HG03342 (cell line): ENCODE measurements around the gene SNU13.
"Not testable (repeated sequence)": the region's sequence is repeated elsewhere in the genome, so short reads cannot be mapped to it uniquely, and the experiment has no call there.

Source experiments
- ATAC-seq: cut with Tn5 transposase; IDR thresholded peaks from one replicate; pipeline ENCODE4 v1.9.1; 2021; ENCODE audit warnings: mild to moderate bottlenecking, moderate library complexity; ENCODE audit not compliant: unreplicated experiment

The SNU13 gene

GRCh38 chr22:41688365-41689211 is at the start of gene SNU13:
Gene SNU13, minus strand, starts transcription at chr22:41688867. Its CDS starts 71 bp downstream, at chr22:41688796.
- peak; percentile 92 for ATAC-seq

DNA sequence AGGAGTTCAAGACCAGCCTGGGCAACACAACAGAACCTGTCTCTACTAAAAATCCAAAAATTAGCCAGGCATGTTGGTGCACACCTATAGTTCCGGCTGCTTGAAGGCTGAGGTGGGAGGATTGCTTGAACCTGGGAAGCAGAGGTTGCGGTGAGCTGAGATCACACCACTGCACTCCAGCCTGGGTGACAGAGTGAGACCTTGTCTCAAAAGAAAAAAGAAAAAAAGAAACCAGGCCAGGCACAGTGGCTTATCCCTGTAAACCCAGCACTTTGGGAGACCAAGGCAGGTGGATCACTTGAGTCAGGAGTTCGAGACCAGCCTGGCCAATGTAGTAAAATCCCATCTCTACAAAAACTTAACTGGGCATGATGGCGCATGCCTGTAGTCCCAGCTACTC is 44.6 kb upstream of the SNU13 start:
- ATAC-seq = not testable (repeated sequence)

- ATAC-seq = no peak
Measured at GRCh38 chr22:41732096-41732772, 43.6 kb upstream of the SNU13 start.

GRCh38 chr22:41731609-41732008 is 42.9 kb upstream of the SNU13 start:
- no peak for ATAC-seq

DNA sequence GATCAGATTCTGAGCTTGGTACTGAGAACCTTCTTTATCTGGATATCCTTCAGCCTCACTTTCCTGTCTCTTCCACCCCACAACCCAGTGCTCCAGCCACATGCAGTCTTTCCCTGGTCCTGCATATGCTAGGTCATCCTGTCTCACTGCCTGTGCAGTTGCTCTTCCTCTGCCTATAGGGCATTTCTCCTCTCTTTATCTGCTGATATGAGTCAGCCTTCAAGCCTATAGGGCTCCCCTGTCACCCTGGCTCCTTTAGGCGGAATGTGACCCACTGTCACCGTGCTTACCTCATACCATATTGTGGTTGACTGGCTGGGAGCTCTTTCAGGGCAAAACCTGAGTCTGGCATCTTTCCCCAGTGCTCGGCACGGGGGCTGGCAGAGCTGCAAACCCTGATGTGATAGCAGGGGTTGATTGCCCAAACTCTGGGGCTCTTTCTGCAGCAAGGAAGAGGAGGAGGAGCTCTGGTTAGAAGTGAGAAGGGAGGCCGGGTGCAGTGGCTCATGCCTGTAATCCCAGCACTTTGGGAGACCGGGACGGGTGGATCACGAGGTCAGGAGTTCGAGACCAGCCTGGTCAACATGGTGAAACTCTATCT is 36.9 kb upstream of the SNU13 start:
- ATAC-seq = no peak

DNA sequence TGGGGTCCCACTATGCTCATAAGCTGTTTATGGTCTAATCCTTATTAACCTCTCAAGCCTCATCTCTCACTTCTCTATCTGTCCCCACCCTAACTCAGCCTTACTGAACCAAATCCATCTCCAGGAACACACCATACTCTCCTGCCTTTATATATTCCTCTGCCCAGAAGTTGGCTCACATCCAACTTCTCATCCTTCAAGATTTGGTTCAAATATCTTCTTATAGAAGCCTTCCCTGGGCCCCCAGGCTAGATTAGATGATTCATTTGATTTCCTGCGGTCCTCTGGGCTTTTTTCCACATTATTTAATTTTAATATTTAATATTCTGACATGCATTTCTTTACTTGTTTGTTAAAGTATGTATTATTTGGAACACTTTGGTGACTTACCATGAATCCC is 33.8 kb upstream of the SNU13 start:
- ATAC-seq = no peak

DNA sequence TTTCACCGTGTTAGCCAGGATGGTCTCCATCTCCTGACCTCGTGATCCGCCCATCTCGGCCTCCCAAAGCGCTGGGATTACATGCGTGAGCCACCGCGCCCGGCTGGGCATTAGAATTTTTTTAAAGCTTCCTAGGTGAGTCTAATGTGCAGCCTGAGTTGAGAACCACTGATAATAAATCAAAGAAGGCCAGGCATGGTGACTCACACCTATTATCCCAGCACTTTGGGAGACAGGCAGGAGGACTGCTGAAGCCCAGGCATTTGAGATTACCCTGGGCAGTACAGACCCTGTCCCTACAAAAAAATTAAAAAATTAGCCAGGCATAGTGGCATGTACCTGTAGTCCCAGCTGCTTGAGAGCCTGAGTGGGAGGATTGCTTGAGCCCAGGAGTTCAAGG is 24.3 kb upstream of the SNU13 start:
- ATAC-seq = no peak

DNA sequence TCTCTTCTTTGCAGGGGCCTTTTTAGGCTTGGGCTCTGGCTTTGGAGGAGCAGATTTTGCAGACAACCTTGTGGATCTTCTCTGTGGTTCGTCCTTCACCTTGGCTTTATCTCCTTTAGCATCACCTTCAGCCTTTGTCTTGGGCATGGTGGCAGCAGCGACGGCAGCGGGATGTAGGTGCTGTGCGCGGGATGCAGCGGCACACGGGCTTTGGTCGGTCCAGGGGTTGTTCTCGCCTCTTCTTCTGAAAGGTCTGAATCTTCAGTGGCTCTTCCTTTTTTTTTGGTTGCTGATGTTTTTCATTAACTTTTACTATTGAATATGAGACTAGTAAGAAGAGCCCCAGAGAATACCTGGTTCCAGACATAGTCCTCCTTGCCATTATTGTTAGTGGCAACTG is 20.7 kb upstream of the SNU13 start:
- ATAC-seq = no peak

- ATAC-seq = no peak
Measured at GRCh38 chr22:41702763-41703162, 14.1 kb upstream of the SNU13 start.

GRCh38 chr22:41700108-41700364 is 11.4 kb upstream of the SNU13 start:
- ATAC-seq = no peak

GRCh38 chr22:41699264-41700107 is 10.8 kb upstream of the SNU13 start, which contains the start of gene MEI1:
Gene MEI1, plus strand, starts transcription at chr22:41699503. Its CDS starts 36 bp downstream, at chr22:41699539.
- ATAC-seq = no peak

DNA sequence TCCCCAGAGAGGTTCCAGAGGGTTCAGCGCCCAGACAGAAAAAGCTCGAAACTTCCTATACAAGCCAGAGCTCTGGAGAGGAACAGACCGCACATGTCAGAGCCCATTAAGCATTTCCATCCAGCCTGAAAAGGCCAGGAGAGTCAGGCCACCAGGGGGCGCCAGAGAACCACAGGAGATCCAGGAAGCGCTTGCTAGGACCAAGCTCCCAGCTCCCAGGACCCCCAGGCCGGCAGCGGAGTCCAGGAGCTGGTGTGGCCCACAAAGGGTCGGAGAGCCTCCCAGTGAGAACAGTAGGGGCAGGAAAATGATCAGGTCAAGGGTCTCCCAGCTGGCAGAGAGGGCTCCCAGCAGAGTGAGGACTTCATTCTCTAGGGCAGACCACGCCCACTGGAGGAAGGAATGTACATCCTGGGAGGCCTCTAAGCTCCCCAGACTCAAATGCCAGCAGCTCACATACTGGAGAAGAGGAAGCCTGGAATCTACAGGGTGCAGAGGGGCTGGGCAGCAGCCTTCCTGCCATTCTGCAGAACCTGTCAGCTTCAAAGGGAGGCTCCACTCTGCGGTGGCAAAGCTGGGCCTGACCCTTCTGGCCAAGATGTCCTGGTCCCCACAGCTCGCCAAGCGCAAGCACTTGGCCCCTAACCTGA is 8.6 kb upstream of the SNU13 start:
- ATAC-seq = no peak

GRCh38 chr22:41696703-41697102 is 8.0 kb upstream of the SNU13 start:
- ATAC-seq = no peak

- no peak for ATAC-seq
Measured at GRCh38 chr22:41695211-41695610, 6.5 kb upstream of the SNU13 start.

GRCh38 chr22:41690476-41690875 is 1.8 kb upstream of the SNU13 start:
- ATAC-seq = no peak

- ATAC-seq = peak; percentile 13
Measured at GRCh38 chr22:41687901-41688364, 734 bp downstream of the SNU13 start.

DNA sequence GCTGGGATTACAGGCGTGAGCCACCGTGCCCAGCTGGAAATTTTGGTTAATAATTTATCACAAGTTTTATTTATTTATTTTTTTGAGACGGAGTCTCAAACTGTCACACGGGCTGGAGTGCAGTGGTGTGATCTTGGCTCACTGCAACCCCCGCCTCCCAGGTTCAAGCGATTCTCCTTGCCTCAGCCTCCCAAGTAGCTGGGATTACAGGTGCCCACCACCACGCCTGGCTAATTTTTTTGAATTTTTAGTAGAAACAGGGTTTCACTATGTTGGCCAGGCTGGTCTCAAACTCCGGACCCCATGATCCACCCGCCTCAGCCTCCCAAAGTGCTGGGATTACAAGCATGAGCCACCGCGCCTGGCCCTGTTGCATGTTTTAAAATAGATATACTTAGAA is 1.8 kb downstream of the SNU13 start:
- ATAC-seq = not testable (repeated sequence)

- no peak for ATAC-seq
Measured at GRCh38 chr22:41684194-41684593, 4.5 kb downstream of the SNU13 start.

DNA sequence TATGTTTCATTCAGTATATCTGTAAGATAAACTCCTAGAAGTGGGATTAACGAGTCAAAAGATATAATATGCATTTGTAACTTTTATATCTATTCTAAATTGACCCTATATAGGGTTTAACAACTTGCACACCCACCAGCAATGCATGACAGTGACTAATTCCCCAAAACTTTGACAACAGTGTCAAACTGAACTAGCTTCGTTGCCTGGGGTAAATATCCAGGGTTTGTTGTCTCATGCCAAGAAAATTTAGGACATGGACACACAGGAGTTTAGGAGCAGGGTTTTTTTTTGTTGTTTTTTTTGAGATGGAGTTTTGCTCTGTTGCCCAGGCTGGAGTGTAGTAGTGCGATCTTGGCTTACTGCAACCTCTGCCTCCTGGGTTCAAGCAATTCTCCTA is 5.1 kb downstream of the SNU13 start:
- no peak for ATAC-seq

GRCh38 chr22:41683052-41683451 is 5.6 kb downstream of the SNU13 start:
- no peak for ATAC-seq
